ENCODE measurements around the gene FOXRED2.

Gene FOXRED2

GRCh38 chr22:36464715-36465231 lies 42.1 kb downstream of the FOXRED2 start:
- no peak for TF ChIP-seq CTCF (IDR thresholded peaks at IDR 0.05)
- peak overlapping the region; percentile 80 to 95 for H3K27ac ChIP-seq
- no peak overlapping the region for H3K4me3 ChIP-seq
- no peak for DNase-seq (ENCODE audit: low spot score)

GRCh38 chr22:36463783-36464184 lies 43.1 kb downstream of the FOXRED2 start:
- Histone ChIP-seq H3K27ac (peak overlapping the region; percentile 80 to 95), H3K4me3 (no peak overlapping the region)
- DNase-seq (ENCODE audit: low spot score): no peak
- no peak for TF ChIP-seq CTCF (IDR thresholded peaks at IDR 0.05)

GRCh38 chr22:36461665-36462649 lies 44.9 kb downstream of the FOXRED2 start:
- peak; percentile 92 for DNase-seq (ENCODE audit: low spot score)
- peak overlapping the region; percentile 80 to 95 for H3K27ac ChIP-seq
- peak overlapping the region; percentile 32 for H3K4me3 ChIP-seq
- TF ChIP-seq CTCF (IDR thresholded peaks at IDR 0.05): no peak

- Histone ChIP-seq H3K27ac (peak overlapping the region in 1 of 2 donors; percentile 95), H3K4me3 (no peak overlapping the region)
- no peak for TF ChIP-seq CTCF (IDR thresholded peaks at IDR 0.05)
- DNase-seq (ENCODE audit: low spot score): no peak
These were observed 46.6 kb downstream of the FOXRED2 start for GRCh38 chr22:36460202-36460601.

GRCh38 chr22:36457688-36458450 lies 49.0 kb downstream of the FOXRED2 start:
- TF ChIP-seq CTCF (IDR thresholded peaks at IDR 0.05): no peak
- peak; percentile 82 for DNase-seq (ENCODE audit: low spot score)
- no peak overlapping the region for H3K4me3 ChIP-seq
- peak overlapping the region; percentile 84 to 91 for H3K27ac ChIP-seq

GRCh38 chr22:36456464-36456845 lies 50.4 kb downstream of the FOXRED2 start:
- no peak for TF ChIP-seq CTCF (IDR thresholded peaks at IDR 0.05)
- no peak for DNase-seq (ENCODE audit: low spot score)
- H3K27ac ChIP-seq: peak overlapping the region in 1 of 2 donors; percentile 96
- H3K4me3 ChIP-seq: no peak overlapping the region

Measured in coronary artery (tissue), 2 donors.